GM18907 (cell line): ENCODE data around the gene HYAL3.

ENCODE experiments used
- ATAC-seq: cut with Tn5 transposase; IDR thresholded peaks from one replicate; pipeline ENCODE4 v1.9.1; 2021; ENCODE audit warnings: mild to moderate bottlenecking, moderate library complexity; ENCODE audit not compliant: unreplicated experiment

Gene HYAL3

DNA sequence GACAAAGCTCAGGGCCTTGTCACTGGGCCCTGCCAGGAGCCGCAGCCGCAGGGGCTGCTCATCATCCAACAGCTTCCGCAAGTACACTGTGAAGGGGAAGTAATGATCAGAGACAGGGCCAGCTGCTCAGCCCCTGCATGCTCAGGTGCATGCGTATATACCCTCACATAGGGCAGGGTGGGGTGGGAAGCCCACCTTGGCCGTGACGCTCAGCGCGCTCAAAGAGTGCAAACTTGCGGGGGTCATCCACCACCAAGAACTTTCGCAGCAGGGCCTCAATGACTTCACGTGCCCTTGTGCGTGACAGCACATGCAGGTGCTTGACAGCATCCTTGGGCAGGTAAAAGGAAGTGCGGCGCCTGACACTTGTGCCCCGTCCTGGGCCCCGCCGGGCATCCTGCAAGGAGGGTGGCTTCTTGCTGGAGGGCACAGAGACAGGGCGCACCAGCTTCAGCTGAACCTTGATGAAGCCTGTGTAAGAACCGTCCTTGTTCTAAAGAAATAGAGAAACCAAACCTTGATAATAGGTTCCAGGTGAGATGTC lies 32.2 kb upstream of the HYAL3 start:
- ATAC-seq = no peak

DNA sequence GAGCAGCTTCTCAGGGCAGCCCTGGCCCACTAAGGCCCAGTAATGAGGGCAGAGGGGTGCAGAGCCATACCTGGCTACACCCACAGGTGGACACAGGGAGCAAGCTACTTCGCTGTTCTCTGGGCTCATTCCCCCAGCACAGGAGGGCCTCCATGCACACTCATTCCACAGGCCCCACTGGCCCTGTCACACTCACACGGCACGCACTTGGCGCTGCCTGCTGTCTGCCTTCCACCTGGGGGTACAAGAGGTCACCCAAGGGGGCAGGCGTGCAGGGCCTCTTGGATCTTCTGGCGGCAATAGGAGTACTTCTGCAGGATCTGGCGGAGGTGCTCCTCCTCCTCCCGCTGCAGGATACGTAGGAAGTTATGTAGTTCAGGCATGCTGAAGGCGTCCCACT lies 31.1 kb upstream of the HYAL3 start:
- ATAC-seq = no peak

DNA sequence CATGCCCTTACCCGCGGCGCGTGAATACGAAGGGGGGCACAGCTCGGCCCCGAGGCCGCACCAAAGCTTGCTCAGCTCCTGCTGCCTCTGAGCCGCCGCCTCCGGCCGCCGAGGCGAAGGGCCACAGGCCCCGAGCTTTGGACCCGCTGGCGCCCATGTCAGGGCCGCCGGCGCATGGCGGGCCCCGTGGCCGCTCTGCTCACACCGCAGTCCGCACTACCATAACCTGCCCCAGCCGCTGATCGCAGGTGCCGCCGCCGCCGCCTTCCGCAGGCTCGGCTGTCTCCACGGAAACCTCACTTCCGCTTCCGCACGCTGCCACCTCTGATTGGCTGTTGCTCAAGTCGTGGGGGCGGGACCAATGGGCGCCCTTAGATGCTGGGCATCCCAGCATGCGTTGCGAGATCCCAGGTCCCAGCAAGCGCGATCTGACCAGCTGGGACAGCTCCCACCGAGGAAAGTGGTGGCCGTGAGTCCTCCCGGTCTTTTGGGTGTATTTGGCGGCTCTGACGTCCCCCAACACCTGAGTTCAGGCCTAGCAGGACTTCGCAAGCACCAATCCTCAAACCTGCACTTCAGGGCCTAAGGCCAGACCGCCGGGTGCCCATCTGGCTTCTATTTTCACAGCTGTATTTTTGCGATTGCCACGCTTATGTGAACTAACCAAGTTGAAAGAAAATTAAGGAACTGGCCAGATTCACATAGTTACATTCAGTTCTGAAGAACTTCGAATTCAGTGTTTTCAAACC lies 28.9 kb upstream of the HYAL3 start, which contains the start of gene TUSC2:
TSS of gene TUSC2 (minus strand) at position 281 of the 749 bp plus-strand sequence. CDS start at position 157, 124 bp downstream.
- peak; percentile 74 for ATAC-seq

DNA sequence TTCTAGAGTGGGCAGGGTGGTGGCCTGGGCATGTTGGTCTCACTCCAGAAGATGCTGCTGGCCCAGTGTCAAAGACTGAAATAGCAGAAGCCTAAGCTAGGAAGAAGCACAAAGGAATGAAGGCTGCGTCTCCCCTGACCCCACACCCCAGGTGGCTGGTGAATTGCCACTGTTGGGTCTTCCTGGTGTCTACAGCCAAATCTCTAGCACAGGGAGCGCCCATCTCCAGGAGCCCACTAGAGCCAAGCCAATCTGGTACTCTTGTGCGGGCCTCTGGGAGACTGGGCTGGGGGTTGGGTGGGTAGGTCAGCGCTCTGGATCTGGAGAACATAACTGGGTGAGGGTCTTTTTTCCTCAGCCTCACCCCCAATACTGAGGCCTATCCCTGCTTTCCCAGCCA lies 27.9 kb upstream of the HYAL3 start:
- ATAC-seq = no peak

DNA sequence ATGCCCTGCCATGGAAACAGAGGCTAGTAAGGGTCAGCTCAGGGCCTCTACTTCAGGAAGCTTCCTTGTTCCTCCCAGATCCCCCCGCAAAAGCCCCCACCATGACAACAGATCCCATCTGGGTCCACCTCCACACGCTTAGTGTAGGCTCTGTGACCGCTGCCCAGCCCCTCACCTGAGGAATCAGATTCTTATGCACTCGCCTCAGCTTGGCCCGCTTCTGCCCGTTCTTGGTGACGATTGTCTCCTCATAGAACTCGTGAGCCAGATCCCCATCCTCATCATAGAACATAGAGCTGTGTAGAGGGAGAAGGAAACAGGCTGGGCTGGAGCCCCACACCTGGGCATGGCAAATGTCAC lies 27.0 kb upstream of the HYAL3 start:
- ATAC-seq = no peak

DNA sequence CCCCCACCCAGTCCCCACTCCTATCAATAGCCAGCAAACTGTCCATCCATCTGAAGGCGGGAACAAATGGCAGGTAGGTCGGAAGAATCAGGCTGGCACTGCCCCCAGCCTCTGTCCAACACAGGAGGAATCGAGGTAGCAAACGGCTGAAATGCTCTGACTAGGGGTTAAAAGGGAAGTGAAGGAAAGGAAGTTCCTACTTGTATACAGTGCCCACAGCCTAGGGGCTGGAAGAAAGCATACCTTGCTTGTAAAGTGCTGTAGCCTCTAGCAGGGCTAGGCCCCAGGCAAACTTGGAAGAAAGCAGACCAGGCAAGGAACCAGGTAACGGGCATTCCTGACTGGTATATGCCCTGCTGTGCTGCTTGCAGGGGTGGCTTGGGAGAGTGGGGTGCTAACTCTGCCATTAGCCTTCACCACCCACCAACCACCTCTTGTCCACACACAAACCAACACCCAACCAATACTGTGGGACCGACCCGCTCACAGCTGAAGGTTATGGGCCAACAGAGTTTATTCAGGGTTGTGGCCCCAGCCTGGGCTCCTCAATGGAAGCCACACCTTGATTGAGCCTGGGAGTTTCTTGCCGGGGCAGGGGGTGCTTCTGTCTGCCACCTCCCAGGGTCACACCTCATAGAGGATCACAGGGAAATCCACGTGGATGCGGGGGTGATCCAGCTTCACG lies 26.4 kb upstream of the HYAL3 start:
- no peak for ATAC-seq

DNA sequence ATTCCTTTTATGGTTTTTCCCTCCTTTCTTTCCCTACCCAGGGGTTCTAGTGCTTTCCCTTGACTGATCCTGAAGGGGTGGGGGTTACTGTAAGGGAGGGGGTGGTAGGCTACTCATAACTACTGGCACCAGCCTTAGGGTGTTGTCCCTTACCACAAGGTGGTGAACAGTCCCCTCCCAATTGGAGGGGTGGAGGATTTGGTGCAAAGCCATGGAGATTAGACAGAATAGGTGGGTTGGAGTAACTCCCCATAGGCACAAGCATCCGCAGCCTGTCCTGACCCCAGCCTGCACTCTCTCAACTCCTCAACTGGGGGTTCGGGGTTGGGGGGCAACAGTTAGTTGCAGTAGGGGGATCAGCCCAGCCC lies 25.9 kb upstream of the HYAL3 start:
- no peak for ATAC-seq

DNA sequence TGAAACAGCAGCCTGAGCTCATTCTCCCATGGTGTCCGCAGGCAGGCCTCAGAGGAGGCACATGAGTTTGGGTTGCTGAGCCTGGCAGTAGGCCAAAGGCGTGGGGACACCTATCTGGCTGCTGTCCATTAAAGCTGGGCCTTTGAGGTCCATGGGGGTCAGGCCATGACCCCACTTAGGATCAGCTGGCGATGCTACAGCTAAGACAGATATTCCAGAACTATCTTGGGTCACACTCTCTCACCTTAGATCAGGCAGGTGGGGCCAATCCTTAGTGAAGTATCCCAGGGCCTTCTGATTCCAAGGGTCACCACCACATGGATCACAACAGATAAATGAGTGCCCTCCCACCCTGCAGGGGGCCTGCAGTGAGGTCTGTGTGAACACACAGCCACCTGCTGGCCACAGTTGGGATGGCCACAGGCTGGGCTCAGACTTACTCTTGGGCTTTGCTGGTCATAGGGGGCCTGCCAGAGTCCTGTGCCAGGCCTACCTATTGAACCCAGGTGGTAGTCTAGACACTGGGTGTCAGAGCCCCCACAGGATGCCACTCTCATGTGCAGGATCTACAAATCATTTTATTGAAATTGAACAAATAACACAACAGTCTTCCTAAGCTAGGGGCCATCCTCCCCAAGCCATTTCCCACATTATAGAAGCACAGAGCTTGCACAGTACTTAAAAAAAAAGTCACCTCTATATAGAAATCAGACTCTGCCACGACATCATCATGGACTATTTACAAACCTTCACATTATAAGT lies 25.3 kb upstream of the HYAL3 start:
- no peak for ATAC-seq

DNA sequence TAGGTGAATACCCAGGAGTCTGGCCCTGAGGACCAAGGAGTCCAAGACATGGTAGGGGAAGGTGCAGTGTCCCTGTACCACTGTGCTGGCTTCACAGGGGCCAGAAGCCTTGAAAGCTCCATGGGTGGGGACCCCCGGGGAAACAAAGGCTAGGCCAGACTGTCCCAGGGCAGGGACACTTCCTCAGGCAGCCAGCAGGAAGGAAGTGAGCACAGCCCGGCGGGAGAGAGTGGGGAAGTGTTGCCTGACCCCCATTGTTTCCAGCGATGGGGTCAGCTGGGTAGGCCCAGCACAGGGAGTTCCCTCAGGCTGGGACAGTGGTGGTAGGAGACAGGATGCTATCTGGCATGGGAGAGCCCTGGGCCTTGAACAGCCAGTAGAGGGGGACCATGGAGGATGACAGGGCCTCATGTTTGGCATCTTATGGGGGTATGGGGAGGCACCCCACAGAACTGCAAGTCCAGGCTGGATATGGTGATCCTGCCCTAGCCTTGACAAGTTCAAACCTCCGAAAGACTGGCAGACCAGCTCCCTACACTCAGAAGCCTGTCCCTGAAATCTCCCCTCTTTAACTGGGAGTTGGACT lies 24.5 kb upstream of the HYAL3 start:
- ATAC-seq = no peak

DNA sequence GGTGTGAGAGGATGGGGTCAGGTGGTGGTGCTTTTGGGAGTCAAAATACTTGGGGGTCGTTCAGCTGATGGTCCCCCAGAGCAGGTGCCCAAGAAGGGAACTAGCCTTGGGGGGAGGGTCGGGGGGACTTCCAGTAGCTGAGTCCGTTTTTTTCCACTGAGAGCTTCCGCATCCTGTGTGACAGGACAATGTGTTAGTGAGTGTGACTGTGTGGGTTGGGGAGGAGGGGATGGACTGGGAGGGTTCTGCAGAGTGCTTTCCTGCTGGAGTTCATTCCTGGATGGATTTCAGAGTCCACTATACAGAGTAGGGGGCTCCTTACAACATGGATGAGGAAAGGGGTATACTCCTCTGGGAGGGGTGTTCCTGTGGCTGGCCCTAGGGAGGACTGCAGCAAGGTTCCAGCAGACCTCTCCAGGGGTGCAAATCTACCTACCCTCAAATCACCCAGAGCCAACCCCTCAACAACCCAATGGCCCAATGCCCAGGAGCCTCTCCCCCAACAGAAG lies 23.9 kb upstream of the HYAL3 start:
- ATAC-seq = no peak

DNA sequence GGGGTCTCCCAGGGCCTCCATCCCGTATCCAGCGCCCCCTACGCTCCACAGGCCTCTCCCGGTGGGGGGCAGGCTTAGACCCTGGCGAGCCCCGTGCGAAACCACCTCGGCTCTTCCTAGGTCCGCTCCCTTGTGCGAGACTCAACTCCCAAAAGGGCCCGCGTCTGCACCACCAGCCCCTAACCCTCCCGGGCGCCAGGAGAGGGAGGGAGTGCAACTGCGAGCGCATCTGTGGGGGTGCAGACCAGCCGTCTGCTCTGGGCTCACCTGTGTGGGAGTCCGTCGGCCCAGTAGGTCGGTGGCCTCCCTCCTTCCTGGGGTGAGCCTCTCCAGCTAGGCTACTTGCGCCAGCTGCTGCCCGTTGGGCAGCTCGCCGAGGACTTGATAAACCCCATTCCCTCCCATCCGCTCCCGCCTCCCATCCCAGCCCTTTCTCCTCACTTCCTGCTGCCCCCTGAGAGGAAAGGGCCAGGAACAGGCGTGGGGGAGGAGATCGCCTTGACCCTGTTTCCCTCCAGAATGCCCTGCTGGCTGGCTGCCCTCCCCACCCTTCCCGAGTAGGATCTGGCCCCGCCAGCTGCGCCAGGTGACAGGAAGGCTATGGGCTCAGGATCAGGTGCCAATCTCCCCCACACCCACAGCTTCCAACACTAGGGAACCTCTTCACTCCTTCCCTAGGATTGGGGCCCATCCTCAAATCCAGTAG lies 23.3 kb upstream of the HYAL3 start, which contains the start of gene HYAL2:
TSS of gene HYAL2 (minus strand) at position 360 of the 706 bp plus-strand sequence. CDS start 2,256 bp downstream, outside the sequence.
- ATAC-seq = no peak

DNA sequence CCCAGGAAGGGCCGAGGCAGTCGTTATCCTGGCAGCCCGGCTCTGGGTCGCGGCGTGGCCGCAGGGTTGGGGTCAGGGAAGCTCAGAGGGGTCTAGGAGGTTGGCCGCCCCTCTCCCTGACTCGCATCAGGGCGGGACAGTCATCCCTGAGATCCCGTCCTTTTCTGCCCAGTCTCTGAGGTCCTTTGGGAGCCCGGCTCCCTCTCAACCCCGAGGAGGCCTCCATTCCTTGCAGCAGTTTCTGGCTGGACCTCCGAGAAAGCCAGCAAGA lies 22.8 kb upstream of the HYAL3 start:
- ATAC-seq = no peak

DNA sequence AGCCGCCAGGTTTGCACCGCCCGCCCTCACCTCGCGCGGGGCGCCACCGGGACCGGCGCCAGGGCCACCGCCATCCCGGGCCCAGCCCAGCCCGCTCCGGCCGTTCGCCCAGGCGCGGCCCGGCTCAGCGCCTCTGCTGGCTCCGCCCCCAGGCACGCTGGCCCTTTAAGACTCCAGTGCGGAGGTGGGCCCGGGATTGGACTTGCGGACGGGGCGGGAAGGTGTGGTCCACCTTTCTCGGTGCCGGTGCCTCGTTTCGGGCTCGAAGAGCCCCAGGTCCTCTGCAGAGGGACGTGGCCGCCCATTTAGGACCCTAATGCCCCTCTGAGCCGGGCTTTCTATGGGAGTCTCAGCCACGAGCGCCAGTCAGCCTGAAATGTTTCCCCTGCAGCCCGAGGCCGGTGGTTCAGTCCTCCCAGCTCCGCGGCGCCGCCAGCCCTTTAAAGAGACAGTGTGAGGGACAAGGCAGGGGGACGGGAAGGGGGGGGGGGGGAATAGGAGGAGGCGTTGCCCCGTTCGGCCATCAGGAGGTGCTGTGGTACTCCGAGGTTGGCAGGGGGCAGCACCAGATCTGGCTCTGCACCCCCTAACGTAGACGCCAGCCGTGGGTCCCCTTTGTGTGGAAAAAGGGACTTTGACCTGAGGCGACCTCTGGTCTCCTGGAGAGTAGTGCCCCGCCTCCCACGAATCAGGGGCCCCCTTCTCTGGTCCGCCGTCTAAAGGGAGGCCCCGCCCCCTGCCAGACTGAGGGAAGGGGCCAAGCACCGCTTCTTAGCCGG lies 22.3 kb upstream of the HYAL3 start:
- peak; percentile 75 for ATAC-seq

DNA sequence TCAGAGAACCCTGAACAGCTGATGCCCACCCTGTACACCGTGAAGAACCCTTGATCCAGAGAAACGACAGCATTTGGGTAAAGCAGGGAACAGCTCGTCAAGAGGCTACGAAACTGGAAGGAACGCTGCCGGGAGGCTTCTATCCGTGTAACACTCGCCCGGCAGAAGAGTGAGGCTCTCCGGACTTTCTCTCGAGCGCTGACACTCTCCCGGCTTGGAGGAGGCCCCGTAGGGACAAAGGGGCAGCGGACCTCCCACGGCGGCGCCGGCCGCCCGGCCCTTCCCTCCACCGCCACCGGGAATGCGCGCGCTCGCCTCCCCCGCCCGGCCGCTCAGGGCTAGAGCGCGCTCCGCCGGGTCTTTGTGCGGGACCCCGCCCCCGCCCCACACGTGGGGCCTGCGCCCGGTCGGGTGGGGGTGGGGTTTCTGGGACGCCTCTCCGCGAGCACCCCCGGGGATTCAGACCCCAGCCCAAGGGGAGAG lies 21.7 kb upstream of the HYAL3 start:
- ATAC-seq = peak; percentile 48

DNA sequence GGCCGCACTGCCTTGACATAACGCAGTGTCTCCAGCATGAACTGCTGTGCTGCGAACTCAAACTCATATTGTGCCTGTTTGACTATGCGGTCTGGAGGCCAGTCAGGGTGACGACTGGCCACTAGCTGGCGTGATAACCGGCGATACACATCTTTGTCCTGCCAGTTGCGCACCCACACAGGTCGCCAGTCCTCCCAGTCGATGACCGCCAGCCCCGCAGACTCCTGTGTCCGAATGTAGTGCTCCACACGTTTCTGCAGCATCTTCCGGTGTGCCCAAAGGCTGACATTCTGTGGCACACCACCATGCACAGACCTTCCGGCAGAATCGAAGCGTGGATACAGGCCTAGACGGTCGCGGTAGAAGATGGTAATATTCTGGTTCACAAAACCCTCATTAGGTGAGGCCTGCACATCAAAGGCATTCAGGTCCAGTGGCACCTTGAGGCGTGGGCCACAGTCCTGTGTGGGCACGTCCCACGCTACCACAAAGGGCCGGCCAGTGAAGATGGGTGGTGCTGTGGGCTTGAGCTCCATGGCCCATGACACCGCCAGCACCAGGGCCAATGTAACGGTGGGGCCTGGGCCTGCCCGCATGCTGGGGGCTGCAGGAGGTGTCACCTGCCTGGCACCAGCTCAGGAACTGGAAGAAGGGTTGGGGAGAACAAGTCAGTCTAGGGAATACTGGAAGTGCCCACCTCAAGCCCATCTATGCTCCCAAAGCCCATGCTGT lies 20.9 kb upstream of the HYAL3 start:
- ATAC-seq = no peak

DNA sequence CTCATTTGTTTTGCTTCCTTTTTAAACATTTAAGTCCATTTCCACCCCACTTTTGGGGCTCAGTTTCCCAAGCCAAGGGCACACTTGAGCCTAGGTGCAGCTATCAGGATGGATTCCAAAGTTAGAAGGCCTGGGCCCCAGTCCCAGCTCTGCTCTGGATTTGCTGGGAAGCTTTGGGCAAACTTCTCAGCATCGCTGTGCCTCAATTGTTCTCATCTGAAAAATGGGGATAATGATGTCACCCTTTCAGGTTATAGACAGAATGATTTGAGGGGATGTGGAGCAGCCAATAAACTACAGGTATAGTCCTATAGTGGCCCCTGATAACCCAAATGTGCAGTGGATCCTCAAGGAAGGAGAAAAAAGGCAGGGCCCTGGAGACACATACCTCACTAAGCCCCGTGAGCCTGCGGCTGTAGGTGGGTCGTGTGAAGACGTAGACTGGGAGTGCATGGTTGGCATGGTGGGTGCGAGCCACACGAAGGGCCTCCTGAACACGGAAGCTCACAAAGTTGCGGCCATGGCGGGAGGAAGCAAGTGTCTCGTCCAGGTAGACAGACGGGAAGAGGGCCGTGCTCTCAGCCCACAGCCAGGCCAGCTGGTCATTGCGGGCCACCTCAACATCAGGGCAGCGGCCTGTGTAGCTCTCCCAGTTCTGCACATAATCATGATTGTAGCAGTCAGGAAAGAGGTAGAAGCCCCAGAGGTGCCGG lies 20.1 kb upstream of the HYAL3 start:
- ATAC-seq = no peak

DNA sequence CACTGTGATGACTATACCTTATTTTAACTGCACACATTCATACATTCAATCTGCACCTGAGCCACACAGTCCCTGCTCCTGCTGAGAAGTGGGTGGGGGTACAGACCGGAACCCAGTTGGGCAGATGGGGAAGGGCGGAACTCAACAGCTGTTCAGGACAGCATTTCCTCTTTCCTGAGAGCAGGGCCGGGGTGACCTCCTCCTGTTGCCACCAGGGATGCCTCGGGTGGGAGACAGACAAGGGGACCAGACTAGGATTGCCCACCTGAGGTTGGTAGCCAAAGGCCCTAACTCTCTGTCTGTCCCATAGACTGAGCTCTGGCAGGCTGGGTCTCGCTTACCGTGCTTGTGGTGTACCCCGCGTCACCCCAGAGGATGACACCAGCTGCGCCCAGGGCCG lies 19.4 kb upstream of the HYAL3 start:
- no peak for ATAC-seq

DNA sequence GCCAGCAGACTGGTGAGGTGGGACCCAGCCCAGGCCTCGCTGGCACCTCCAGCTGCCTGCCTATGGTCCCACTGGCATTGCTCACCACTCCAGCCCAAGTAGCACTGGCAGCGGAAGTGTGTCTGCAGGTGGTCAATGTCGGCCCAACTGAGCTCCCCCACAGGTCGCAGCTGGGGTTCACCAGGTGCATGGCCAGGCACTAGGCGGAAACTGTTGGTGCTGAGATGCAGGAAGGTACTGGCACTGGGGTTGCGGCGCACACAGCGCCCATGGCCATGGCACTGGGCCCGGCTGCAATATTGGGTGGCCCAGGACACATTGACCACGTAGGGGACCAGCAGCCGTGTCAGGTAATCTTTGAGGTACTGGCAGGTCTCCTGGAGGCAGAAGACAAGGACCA lies 19.0 kb upstream of the HYAL3 start:
- ATAC-seq = no peak
